Keratinocyte (primary cell): Measurements from ENCODE around the gene ATG4B. TPM values are rescaled to one million over a fixed set of nuclear protein-coding genes. Genes with fewer than 3 reads are reported as not detected.

Experiments
- DNase-seq: peaks from one replicate; pipeline ENCODE4 v3.0.0-alpha.2; 2011; ENCODE audit warnings: low read depth, missing footprints, low spot score
- FAIRE-seq: peaks from 2 replicates; lab custom pipeline; 2011; peaks lifted over from hg19 to GRCh38; lab: Jason Lieb, UNC
- H2AFZ ChIP-seq: 2 replicates; pipeline ENCODE4 v1.6.0; 2012; ENCODE audit warnings: low read length, control low read depth, inconsistent platforms; ENCODE audit not compliant: control insufficient read depth
- H3K27ac ChIP-seq: 2 replicates; pipeline ENCODE4 v1.5.1; 2011; ENCODE audit warnings: low read length; ENCODE audit not compliant: control insufficient read depth, insufficient read depth
- H3K27me3 ChIP-seq: 3 replicates; pipeline ENCODE4 v1.6.0; 2011; ENCODE audit warnings: low read length; ENCODE audit not compliant: control insufficient read depth, insufficient read depth; ENCODE audit errors: extremely low read depth
- H3K36me3 ChIP-seq, 2 experiments: 2 replicates in 1 of 2; 3 replicates in 1 of 2; pipeline ENCODE4 v1.5.1; 2011; ENCODE audit warnings: low read length in 2 of 2, mild to moderate bottlenecking in 1 of 2; ENCODE audit not compliant: control insufficient read depth in 2 of 2, insufficient read depth in 2 of 2; ENCODE audit errors: extremely low read depth in 1 of 2
- H3K4me1 ChIP-seq: 3 replicates; pipeline ENCODE4 v1.5.1; 2011; ENCODE audit warnings: low read length; ENCODE audit not compliant: control insufficient read depth, insufficient read depth; ENCODE audit errors: extremely low read depth
- H3K4me2 ChIP-seq: 3 replicates; pipeline ENCODE4 v1.6.0; 2011; ENCODE audit warnings: low read depth, low read length; ENCODE audit not compliant: control insufficient read depth, insufficient read depth; ENCODE audit errors: extremely low read depth
- H3K4me3 ChIP-seq, 3 experiments: fragments of 200-600 bp in 1 of 3; sonication (generic) in 1 of 3; 2 replicates in 2 of 3; 3 replicates in 1 of 3; pipeline ENCODE4 v1.5.1; 2011 to 2016; ENCODE audit warnings: low read length in 3 of 3, mild to moderate bottlenecking in 3 of 3, control low read depth in 2 of 3, inconsistent platforms in 1 of 3, low read depth in 1 of 3, mixed read lengths in 1 of 3, mixed run types in 1 of 3, moderate library complexity in 1 of 3; ENCODE audit not compliant: control insufficient read depth in 2 of 3, insufficient read depth in 2 of 3; ENCODE audit errors: extremely low read depth in 1 of 3
- H3K79me2 ChIP-seq: 2 replicates; pipeline ENCODE4 v1.6.0; 2012; ENCODE audit warnings: low read length; ENCODE audit not compliant: control insufficient read depth, insufficient read depth
- H3K9ac ChIP-seq: 3 replicates; pipeline ENCODE4 v1.6.0; 2011; ENCODE audit warnings: low read length; ENCODE audit not compliant: control insufficient read depth, insufficient read depth; ENCODE audit errors: extremely low read depth
- H3K9me1 ChIP-seq: 3 replicates; pipeline ENCODE4 v1.6.0; 2011; ENCODE audit warnings: low read length; ENCODE audit not compliant: control insufficient read depth, insufficient read depth; ENCODE audit errors: extremely low read depth
- H3K9me3 ChIP-seq: 2 replicates; pipeline ENCODE4 v1.5.1; 2012; ENCODE audit warnings: low read depth, low read length; ENCODE audit not compliant: control insufficient read depth
- H4K20me1 ChIP-seq: 3 replicates; pipeline ENCODE4 v1.6.0; 2011; ENCODE audit warnings: low read length; ENCODE audit not compliant: control insufficient read depth, insufficient read depth; ENCODE audit errors: extremely low read depth
- EZH2 ChIP-seq: IDR thresholded peaks from one replicate; pipeline ENCODE4 v1.6.1; 2012; ENCODE audit warnings: inconsistent platforms, mild to moderate bottlenecking, low read length, moderate library complexity
- dilution Hi-C: fragments of 300-500 bp; cut with MboI; formaldehyde crosslinking; loops from one replicate; pipeline ENCODE4 v1.7.0; 2020; ENCODE audit warnings: low sequenced_read_pairs; ENCODE audit not compliant: extremely low pct_ligation_motif_present
- polyA plus RNA-seq, 5 experiments: library from polyadenylated mRNA; depleted of rRNA in 3 of 5; stranded (reverse) in 3 of 5; stranded (forward) in 1 of 5; unstranded in 1 of 5; fragments of >200 nt; gene quantifications; 1 replicate in 1 of 5; 2 replicates in 3 of 5; 3 replicates in 1 of 5; pipeline versions ENCODE4 v1.2.1 to v1.2.3, GENCODE V29; 2011 to 2012; ENCODE audit warnings: missing spikeins in 2 of 5, low read depth in 1 of 5, low replicate concordance in 1 of 5
- TF ChIP-seq, protein P1 (sequence below), 3 experiments: IDR thresholded peaks in 1 of 3; conservative IDR thresholded peaks in 1 of 3; optimal IDR thresholded peaks in 1 of 3; 2 replicates in 2 of 3; 3 replicates in 1 of 3; pipeline versions ENCODE3 to v1.5.1; 2011; ENCODE audit warnings: low read length in 3 of 3, mild to moderate bottlenecking in 3 of 3, moderate library complexity in 2 of 3, control low read depth in 1 of 3, inconsistent platforms in 1 of 3; ENCODE audit not compliant: insufficient read depth in 2 of 3; ENCODE audit errors: extremely low read depth in 1 of 3

The ATG4B gene
- polyA plus RNA-seq, 1 donor (not counting 4 experiments of a cell fraction or from before 2014, with no cell fraction given): 69.0 TPM

DNA sequence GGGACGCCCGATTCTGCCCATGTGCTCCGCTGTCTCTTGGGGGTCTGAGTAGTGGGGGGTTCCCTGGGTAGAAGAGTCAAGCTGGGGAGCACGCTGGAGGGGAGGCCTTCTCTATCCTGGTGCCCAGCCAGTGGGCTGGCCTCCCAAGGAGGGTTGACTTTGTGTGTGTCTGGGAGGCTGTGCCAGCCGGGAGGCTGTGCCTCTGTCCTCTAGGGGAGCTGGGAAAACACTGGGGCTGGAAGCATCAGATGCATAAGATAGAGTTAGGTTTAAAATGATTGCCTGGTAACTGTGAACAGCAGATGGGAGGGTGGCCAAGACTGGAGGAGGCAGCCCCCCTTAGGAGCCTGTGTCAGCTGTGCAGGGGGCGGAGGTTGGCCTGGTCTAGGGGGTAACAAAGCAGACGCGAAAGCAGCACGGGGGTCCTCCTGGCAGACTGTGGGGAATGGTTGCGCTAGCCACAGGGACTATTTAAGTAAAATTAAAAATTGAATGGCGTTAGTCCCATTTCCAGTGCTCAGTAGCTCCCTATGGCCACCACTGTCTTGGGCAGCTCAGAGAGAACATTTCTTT lies 65.6 kb downstream of the ATG4B start:
- no peak for TF ChIP-seq EZH2
- TF ChIP-seq, protein P1, sequence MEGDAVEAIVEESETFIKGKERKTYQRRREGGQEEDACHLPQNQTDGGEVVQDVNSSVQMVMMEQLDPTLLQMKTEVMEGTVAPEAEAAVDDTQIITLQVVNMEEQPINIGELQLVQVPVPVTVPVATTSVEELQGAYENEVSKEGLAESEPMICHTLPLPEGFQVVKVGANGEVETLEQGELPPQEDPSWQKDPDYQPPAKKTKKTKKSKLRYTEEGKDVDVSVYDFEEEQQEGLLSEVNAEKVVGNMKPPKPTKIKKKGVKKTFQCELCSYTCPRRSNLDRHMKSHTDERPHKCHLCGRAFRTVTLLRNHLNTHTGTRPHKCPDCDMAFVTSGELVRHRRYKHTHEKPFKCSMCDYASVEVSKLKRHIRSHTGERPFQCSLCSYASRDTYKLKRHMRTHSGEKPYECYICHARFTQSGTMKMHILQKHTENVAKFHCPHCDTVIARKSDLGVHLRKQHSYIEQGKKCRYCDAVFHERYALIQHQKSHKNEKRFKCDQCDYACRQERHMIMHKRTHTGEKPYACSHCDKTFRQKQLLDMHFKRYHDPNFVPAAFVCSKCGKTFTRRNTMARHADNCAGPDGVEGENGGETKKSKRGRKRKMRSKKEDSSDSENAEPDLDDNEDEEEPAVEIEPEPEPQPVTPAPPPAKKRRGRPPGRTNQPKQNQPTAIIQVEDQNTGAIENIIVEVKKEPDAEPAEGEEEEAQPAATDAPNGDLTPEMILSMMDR (optimal IDR thresholded peaks at IDR 0.05 in 1 of 3, IDR thresholded peaks at IDR 0.05 in 1 of 3, conservative IDR thresholded peaks at IDR 0.05 in 1 of 3; ENCODE audit: extremely low read depth in 1 of 3, insufficient read depth in 2 of 3, low read length in 3 of 3): no peak
- H3K36me3 ChIP-seq: peaks cover 4 to 17% of the 10 kb centered on the region in 2 experiments
- H3K9me3 ChIP-seq: no peaks in the 10 kb centered on the region
- H3K27me3 ChIP-seq: no peaks in the 10 kb centered on the region
- peak overlapping the region; percentile 81 for H3K9ac ChIP-seq
- FAIRE-seq: no peak
- H4K20me1 ChIP-seq: no peaks in the 10 kb centered on the region
- no peak overlapping the region for H2AFZ ChIP-seq
- peak overlapping the region; percentile 58 for H3K27ac ChIP-seq
- no peaks in the 10 kb centered on the region for H3K4me1 ChIP-seq
- DNase-seq: no peak
- peak overlapping the region; percentile 94 for H3K4me2 ChIP-seq
- H3K79me2 ChIP-seq: peaks cover 9% of the 10 kb centered on the region
- peak overlapping the region; percentile 80 to 85 (median 85) for H3K4me3 ChIP-seq
- no peaks in the 10 kb centered on the region for H3K9me1 ChIP-seq
- dilution Hi-C loops: no loop called here

DNA sequence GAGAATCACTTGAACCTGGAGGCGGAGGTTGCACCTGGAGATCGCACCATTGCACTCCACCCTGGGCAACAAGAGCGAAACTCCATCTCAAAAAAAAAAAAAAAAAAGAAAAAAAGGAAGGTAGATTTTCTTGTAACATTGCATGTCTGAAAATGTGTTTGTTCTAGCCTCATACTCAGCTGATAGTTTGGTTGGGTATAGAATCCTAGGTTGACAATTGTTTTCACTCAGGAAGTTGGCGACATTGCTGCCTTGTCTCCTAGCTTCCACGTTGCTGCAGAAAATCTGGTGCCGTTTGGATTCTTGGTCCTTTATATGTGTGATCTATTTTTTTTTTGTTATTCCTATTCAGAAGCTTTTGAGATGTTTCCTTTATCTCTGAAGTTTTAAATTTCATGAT lies 69.0 kb downstream of the ATG4B start:
- Histone ChIP-seq H2AFZ (no peak overlapping the region), H3K9me1 (no peaks in the 10 kb centered on the region), H3K9me3 (no peaks in the 10 kb centered on the region), H3K36me3 (peaks cover 14 to 29% of the 10 kb centered on the region in 2 experiments), H3K27me3 (no peaks in the 10 kb centered on the region), H3K4me1 (no peaks in the 10 kb centered on the region), H3K9ac (no peak overlapping the region), H3K4me3 (no peak overlapping the region), H3K4me2 (no peak overlapping the region), H3K27ac (no peak overlapping the region), H3K79me2 (peaks cover 9% of the 10 kb centered on the region), H4K20me1 (no peaks in the 10 kb centered on the region)
- TF ChIP-seq, protein P1 (optimal IDR thresholded peaks at IDR 0.05 in 1 of 3, IDR thresholded peaks at IDR 0.05 in 1 of 3, conservative IDR thresholded peaks at IDR 0.05 in 1 of 3; ENCODE audit: extremely low read depth in 1 of 3, insufficient read depth in 2 of 3, low read length in 3 of 3): no peak
- no peak for TF ChIP-seq EZH2
- dilution Hi-C loops: no loop called here
- FAIRE-seq: no peak
- DNase-seq: no peak
